ENCODE data around the gene KIAA1217. TPM values are rescaled to one million over a fixed set of nuclear protein-coding genes. Genes with fewer than 3 reads are reported as not detected.

The KIAA1217 gene
- polyA plus RNA-seq, 3 donors = not detected

GRCh38 chr10:24485304-24485703, 276.4 kb downstream of the KIAA1217 start:
- WGBS (ENCODE audit: insufficient coverage) = 72% methylated on average over 3 of the region's 5 CpGs
- H3K4me2 ChIP-seq (replicated peaks; ENCODE audit: extremely low read depth, low read length, poor library complexity, severe bottlenecking) = no peak overlapping the region
- no peak overlapping the region for H2AFZ ChIP-seq (ENCODE audit: insufficient read depth, low read depth, low read length, poor library complexity, severe bottlenecking)
- H4K20me1 ChIP-seq (ENCODE audit: insufficient read depth, low read length) = no peaks in the 10 kb centered on the region
- Mint-ChIP-seq H3K4me3 (no peak overlapping the region), H3K27ac (no peak overlapping the region), H3K4me1 (no peaks in the 10 kb centered on the region), H3K36me3 (no peaks in the 10 kb centered on the region), H3K27me3 (ENCODE audit: low read depth in 3 of 3) (peaks cover 0 to 6% (median 2%) of the 10 kb centered on the region in 3 donors), H3K9me3 (peaks cover 0 to 6% (median 4%) of the 10 kb centered on the region in 7 donors)
- no peak overlapping the region for H3K9ac ChIP-seq (ENCODE audit: insufficient read depth, low read length, poor library complexity, severe bottlenecking)
- H3K4me3 ChIP-seq (replicated peaks in 1 of 3; ENCODE audit: low read depth in 2 of 3, low read length in 3 of 3) = no peak overlapping the region
- TF ChIP-seq CTCF (IDR thresholded peaks at IDR 0.05) = no peak
- no peaks in the 10 kb centered on the region for H3K9me3 ChIP-seq (replicated peaks in 1 of 2; ENCODE audit: control insufficient read depth in 1 of 2, insufficient read depth in 1 of 2, low read length in 2 of 2)
- H3K4me1 ChIP-seq (ENCODE audit: control insufficient read depth in 1 of 2, insufficient read depth in 2 of 2, low read length in 2 of 2) = no peaks in the 10 kb centered on the region
- H3K27me3 ChIP-seq (ENCODE audit: control insufficient read depth in 2 of 2, insufficient read depth in 2 of 2, low read length in 2 of 2) = no peaks in the 10 kb centered on the region
- no peaks in the 10 kb centered on the region for H3K36me3 ChIP-seq (replicated peaks in 1 of 2; ENCODE audit: control insufficient read depth in 1 of 2, insufficient read depth in 2 of 2, low read length in 2 of 2)
- no peak for DNase-seq
- H3K79me2 ChIP-seq (ENCODE audit: insufficient read depth, low read length) = no peaks in the 10 kb centered on the region
- intact Hi-C loops (cut with micrococcal nuclease) = no loop called here
- no peak overlapping the region for H3K27ac ChIP-seq (ENCODE audit: low read depth in 1 of 2, low read length in 2 of 2)

GRCh38 chr10:24488631-24489030, 279.7 kb downstream of the KIAA1217 start:
- Histone ChIP-seq H3K4me3 (replicated peaks in 1 of 3; ENCODE audit: low read depth in 2 of 3, low read length in 3 of 3) (no peak overlapping the region), H2AFZ (ENCODE audit: insufficient read depth, low read depth, low read length, poor library complexity, severe bottlenecking) (no peak overlapping the region), H4K20me1 (ENCODE audit: insufficient read depth, low read length) (no peaks in the 10 kb centered on the region), H3K36me3 (replicated peaks in 1 of 2; ENCODE audit: control insufficient read depth in 1 of 2, insufficient read depth in 2 of 2, low read length in 2 of 2) (no peaks in the 10 kb centered on the region), H3K27ac (ENCODE audit: low read depth in 1 of 2, low read length in 2 of 2) (no peak overlapping the region), H3K79me2 (ENCODE audit: insufficient read depth, low read length) (no peaks in the 10 kb centered on the region), H3K4me1 (ENCODE audit: control insufficient read depth in 1 of 2, insufficient read depth in 2 of 2, low read length in 2 of 2) (no peaks in the 10 kb centered on the region), H3K9ac (ENCODE audit: insufficient read depth, low read length, poor library complexity, severe bottlenecking) (no peak overlapping the region), H3K9me3 (replicated peaks in 1 of 2; ENCODE audit: control insufficient read depth in 1 of 2, insufficient read depth in 1 of 2, low read length in 2 of 2) (no peaks in the 10 kb centered on the region), H3K4me2 (replicated peaks; ENCODE audit: extremely low read depth, low read length, poor library complexity, severe bottlenecking) (no peak overlapping the region), H3K27me3 (ENCODE audit: control insufficient read depth in 2 of 2, insufficient read depth in 2 of 2, low read length in 2 of 2) (no peaks in the 10 kb centered on the region)
- H3K36me3 Mint-ChIP-seq = no peaks in the 10 kb centered on the region
- intact Hi-C loops (cut with micrococcal nuclease) = no loop called here
- 77% methylated on average over 4 of the region's 5 CpGs for WGBS (ENCODE audit: insufficient coverage)
- peaks cover 0 to 6% (median 4%) of the 10 kb centered on the region in 7 donors for H3K9me3 Mint-ChIP-seq
- H3K4me3 Mint-ChIP-seq = no peak overlapping the region
- no peak for DNase-seq
- TF ChIP-seq CTCF (IDR thresholded peaks at IDR 0.05) = no peak
- no peaks in the 10 kb centered on the region for H3K4me1 Mint-ChIP-seq
- H3K27me3 Mint-ChIP-seq (ENCODE audit: low read depth in 3 of 3) = peaks cover 0 to 6% (median 0%) of the 10 kb centered on the region in 3 donors
- H3K27ac Mint-ChIP-seq = peak overlapping the region in 1 of 7 donors; percentile 27
